Endothelial cell of umbilical vein (primary cell): ENCODE measurements around the gene TSPOAP1.

Experiments
- EZH2 ChIP-seq: IDR thresholded peaks from 2 replicates; pipeline ENCODE4 v1.6.1; 2012; ENCODE audit warnings: borderline replicate concordance, low read depth, mild to moderate bottlenecking, moderate library complexity, low read length, inconsistent platforms; ENCODE audit not compliant: severe bottlenecking
- FOS ChIP-seq: IDR thresholded peaks from 2 replicates; pipeline ENCODE4 v1.6.1; 2011; ENCODE audit warnings: mild to moderate bottlenecking, low read length, moderate library complexity, borderline replicate concordance; ENCODE audit not compliant: insufficient read depth
- GATA2 ChIP-seq: IDR thresholded peaks from 2 replicates; pipeline ENCODE4 v1.7.0; 2011; ENCODE audit warnings: low read depth, mild to moderate bottlenecking, moderate library complexity, mixed read lengths, low read length; ENCODE audit not compliant: insufficient read length, insufficient read depth
- JUN ChIP-seq: IDR thresholded peaks from 2 replicates; pipeline ENCODE4 v1.6.1; 2011; ENCODE audit warnings: borderline replicate concordance, low read depth; ENCODE audit not compliant: insufficient read length, insufficient read depth
- MAX ChIP-seq: IDR thresholded peaks from 2 replicates; pipeline ENCODE4 v1.6.1; 2011; ENCODE audit not compliant: insufficient read depth, insufficient read length
- MYC ChIP-seq: IDR thresholded peaks from one replicate; pipeline ENCODE4 v1.6.1; 2011; ENCODE audit warnings: mild to moderate bottlenecking, low read depth, low read length
- POLR2A ChIP-seq: IDR thresholded peaks from 2 replicates; pipeline ENCODE4 v1.6.1; 2012; ENCODE audit warnings: low read depth, mild to moderate bottlenecking, control low read depth, low read length
- POLR2AphosphoS5 ChIP-seq: IDR thresholded peaks from 2 replicates; pipeline ENCODE4 v1.6.1; 2012; ENCODE audit warnings: low read depth, mild to moderate bottlenecking, control low read depth, low read length, moderate library complexity; ENCODE audit not compliant: insufficient read depth
- TF ChIP-seq, protein P1 (sequence below), 2 donors: IDR thresholded peaks; 1 replicate in 1 of 2; 2 replicates in 1 of 2; pipeline ENCODE4 v1.5.1; 2011; ENCODE audit warnings: low read length in 2 of 2, mild to moderate bottlenecking in 2 of 2, moderate library complexity in 2 of 2, control low read depth in 1 of 2, inconsistent platforms in 1 of 2, low read depth in 1 of 2; ENCODE audit not compliant: insufficient read depth in 1 of 2; ENCODE audit errors: extremely low read depth in 1 of 2

- TF ChIP-seq POLR2AphosphoS5 (no peak), POLR2A (no peak), EZH2 (no peak), MAX (no peak), JUN (no peak), FOS (no peak), GATA2 (no peak), MYC (no peak)
- TF ChIP-seq, protein P1, sequence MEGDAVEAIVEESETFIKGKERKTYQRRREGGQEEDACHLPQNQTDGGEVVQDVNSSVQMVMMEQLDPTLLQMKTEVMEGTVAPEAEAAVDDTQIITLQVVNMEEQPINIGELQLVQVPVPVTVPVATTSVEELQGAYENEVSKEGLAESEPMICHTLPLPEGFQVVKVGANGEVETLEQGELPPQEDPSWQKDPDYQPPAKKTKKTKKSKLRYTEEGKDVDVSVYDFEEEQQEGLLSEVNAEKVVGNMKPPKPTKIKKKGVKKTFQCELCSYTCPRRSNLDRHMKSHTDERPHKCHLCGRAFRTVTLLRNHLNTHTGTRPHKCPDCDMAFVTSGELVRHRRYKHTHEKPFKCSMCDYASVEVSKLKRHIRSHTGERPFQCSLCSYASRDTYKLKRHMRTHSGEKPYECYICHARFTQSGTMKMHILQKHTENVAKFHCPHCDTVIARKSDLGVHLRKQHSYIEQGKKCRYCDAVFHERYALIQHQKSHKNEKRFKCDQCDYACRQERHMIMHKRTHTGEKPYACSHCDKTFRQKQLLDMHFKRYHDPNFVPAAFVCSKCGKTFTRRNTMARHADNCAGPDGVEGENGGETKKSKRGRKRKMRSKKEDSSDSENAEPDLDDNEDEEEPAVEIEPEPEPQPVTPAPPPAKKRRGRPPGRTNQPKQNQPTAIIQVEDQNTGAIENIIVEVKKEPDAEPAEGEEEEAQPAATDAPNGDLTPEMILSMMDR (IDR thresholded peaks at IDR 0.05; ENCODE audit: extremely low read depth in 1 of 2, insufficient read depth in 1 of 2, low read depth in 1 of 2, low read length in 2 of 2) = no peak
Observed at GRCh38 chr17:58357312-58358297, 29.0 kb upstream of the TSPOAP1 start.
